ENCODE measurements around the gene SP1.
"Not testable (repeated sequence)": the region's sequence is repeated elsewhere in the genome, so short reads cannot be mapped to it uniquely, and the experiment has no call there.

SP1 gene

DNA sequence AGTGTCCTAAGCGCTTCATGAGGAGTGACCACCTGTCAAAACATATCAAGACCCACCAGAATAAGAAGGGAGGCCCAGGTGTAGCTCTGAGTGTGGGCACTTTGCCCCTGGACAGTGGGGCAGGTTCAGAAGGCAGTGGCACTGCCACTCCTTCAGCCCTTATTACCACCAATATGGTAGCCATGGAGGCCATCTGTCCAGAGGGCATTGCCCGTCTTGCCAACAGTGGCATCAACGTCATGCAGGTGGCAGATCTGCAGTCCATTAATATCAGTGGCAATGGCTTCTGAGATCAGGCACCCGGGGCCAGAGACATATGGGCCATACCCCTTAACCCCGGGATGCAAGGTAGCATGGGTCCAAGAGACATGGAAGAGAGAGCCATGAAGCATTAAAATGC, 31.0 kb downstream of the SP1 start:
- no peak for DNase-seq (ENCODE audit: extremely low read depth in 1 of 2, low read depth in 1 of 2)

DNA sequence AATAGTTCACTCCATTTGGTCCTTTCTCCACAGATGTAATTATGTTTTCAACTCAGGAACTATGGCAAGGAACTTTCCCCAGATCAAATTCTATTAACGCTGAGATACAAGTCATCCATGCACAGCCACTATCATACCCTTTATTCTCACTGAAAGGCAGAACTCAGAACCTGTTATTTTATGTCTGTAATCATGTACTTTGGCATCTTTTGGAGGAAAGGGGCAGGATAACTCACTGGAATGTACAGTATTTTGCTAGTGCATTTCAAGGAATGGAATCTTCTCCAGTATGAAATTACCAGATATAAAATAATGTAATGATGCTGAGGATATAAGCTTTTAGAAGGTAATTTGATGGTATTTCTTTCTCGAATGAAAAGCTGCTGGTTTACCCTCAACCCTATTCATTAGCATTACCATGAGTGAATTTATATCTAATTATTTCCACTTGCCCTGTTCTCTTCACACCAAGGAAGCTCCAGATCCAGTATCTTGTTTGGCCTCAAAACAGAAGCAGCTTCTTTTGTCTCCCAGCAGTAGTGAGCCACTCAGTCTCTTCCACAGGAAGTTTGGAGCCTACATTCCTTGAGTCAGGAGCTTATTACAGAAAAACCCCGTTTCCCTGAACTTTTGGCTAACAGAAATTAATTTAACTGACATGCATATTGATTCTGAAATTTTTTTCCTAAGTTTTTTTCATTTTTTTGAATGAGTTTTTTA, 33.7 kb downstream of the SP1 start:
- DNase-seq (ENCODE audit: extremely low read depth in 1 of 2, low read depth in 1 of 2): no peak

DNA sequence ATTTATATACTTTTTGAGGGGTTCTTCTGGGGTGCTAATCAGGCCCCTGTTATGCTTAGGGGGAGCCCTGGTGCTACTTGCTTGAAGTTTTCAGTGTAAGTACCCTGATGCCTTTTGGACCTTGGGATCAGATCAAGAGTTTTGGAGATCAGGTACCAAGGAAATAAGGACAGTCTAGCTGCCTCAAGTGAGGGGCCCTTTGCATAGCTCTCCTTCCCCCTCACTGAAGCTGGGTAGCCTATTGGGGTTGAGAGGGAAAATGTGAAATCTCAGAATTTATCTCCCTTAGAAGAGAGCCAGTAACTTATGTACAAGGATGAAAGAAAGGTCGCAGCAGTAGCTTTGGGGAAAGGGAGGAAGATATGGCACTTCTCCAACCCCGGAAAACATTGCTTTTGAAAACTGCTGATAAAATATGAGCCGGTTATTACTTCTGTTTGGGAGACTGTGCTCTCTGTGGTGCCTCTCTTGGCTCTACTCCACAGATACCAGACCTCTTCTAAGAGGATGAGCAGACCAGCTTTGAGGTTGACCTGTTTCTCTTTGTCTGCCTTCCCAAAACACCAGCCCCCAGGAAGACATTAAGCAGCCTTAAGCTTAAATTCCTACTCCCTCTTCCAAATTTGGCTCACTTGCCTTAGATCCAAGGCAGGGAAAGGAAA, 34.9 kb downstream of the SP1 start:
- no peak for DNase-seq (ENCODE audit: extremely low read depth in 1 of 2, low read depth in 1 of 2)

DNA sequence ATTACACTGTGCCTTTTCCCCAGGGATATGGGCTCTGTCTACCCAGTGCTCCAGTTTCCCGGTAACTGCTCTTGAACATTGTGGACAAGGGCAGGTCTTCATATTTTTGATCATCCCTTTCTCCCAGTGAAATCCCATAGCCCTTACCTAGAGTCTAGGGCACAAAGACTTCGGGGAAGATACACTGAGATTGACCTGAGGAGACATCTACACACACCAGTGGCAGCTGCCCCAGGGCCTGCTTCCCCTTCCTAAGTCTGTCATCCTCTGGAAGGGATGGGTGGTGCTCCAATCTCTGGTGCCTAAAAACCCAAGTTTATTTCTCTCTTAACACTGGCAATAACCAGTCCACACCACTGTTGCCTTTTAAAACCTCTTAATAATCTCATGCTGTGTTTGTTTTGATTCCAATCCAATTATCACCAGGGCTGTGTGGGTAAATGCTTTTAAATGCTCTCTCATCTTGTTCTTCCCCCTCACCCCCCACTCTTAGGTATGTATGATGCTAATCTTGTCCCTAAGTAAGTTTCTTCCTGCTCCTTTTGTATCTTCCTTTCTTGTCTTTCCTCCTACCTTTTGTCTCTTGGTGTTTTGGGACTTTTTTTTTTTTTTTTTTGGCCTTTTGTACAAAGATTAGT, 35.9 kb downstream of the SP1 start:
- DNase-seq (ENCODE audit: extremely low read depth in 1 of 2, low read depth in 1 of 2): not testable (repeated sequence)

DNA sequence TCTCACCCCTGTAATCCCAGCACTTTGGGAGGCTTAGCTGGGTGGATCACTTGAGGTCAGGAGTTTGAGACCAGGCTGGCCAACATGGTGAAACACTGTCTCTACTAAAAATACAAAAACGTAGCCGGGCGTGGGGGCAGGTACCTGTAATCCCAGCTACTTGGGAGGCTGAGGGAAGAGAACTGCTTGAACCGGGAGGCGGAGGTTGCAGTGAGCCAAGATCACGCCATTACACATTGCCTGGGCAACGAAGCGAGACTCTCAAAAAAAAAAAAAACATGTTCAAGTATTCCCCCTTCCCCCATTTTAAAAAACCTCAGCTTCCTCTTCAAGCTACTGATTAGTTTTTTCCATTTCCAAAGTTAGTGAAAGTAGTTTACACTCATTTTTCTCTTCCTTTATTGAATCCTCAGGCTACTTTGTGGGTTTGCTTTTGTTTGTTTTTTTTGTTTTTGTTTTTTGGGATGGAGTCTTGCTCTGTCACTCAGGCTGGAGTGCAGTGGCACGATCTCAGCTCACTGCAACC, 37.4 kb downstream of the SP1 start:
- not testable (repeated sequence) for DNase-seq (ENCODE audit: extremely low read depth in 1 of 2, low read depth in 1 of 2)

DNA sequence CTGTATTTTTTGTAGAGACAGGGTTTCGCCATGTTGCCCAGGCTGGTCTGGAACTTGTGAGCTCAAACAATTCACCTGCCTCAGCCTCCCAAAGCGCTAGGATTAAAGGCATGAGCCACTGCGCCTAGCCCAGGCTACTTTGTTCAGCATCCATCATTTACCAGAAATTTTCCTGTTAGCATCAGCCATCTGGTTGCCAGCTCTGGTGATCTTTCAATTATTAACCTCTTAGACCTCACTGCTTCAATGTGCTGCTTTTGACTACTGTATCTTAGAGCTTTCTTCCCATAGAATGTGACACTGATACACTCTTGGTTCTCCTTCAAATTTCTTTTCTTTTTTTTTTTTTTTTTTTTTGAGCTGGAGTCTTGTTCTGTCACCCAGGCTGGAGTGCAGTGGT, 38.2 kb downstream of the SP1 start:
- no peak for DNase-seq (ENCODE audit: extremely low read depth in 1 of 2, low read depth in 1 of 2)

DNA sequence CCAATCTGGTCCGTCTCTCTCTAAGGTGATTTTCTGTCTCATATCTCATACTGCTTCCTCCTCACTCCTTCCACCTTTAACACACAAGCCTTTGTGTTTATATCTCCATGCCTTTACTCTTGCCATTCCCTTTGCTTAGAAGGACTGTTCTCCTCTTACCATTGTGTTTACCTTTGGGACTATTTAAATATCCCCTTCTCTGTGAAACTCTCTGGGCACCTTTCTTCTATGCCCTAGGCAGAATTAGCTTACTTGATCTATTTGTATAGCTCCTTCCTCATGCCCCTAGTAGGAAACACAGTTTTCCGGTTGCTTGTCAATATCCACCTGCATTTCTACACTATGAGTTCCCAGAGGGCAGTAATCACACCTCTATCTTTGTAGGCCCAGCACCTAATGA, 39.8 kb downstream of the SP1 start:
- DNase-seq (ENCODE audit: extremely low read depth in 1 of 2, low read depth in 1 of 2): no peak

DNA sequence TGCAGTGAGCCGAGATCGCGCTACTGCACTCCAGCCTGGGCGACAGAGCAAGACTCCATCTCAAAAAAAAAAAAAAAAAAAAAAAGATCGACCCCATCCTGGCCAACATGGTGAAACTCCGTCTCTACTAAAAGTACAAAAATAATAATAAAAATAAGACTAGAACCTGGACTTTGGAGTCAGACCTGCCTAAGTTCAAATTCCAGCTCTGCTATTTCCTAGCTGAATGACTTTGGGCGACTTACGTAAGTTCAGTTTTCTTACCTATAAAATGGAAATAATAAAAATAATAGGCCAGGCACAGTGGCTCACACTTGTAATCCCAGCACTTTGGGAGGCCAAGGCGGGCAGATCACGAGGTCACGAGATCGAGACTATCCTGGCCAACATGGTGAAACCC, 42.3 kb downstream of the SP1 start:
- DNase-seq (ENCODE audit: extremely low read depth in 1 of 2, low read depth in 1 of 2): not testable (repeated sequence)

DNA sequence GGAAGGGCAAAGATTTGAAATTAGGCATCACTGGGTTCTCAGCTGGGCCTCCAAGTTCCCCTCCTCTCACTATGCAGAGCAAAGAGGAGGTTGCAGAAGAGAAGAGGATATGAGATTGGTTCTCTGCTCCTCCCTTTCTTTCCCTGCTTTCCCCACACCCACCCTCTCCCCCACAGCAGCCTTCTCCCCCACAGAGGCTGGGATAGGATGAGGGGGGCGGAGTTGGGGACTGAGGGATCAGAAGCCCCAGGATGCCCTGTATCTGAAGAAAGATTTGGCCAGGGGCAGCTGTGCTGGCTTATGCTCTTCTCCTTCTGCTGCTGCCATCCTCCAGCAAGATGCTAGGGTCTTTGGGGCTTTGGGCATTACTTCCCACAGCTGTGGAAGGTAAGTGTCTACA, 43.6 kb downstream of the SP1 start, which contains the start of gene AMHR2:
TSS of gene AMHR2 (plus strand) at position 259 of the 400 bp plus-strand sequence. CDS start at position 339, 80 bp downstream.
- no peak for DNase-seq (ENCODE audit: extremely low read depth in 1 of 2, low read depth in 1 of 2)

DNA sequence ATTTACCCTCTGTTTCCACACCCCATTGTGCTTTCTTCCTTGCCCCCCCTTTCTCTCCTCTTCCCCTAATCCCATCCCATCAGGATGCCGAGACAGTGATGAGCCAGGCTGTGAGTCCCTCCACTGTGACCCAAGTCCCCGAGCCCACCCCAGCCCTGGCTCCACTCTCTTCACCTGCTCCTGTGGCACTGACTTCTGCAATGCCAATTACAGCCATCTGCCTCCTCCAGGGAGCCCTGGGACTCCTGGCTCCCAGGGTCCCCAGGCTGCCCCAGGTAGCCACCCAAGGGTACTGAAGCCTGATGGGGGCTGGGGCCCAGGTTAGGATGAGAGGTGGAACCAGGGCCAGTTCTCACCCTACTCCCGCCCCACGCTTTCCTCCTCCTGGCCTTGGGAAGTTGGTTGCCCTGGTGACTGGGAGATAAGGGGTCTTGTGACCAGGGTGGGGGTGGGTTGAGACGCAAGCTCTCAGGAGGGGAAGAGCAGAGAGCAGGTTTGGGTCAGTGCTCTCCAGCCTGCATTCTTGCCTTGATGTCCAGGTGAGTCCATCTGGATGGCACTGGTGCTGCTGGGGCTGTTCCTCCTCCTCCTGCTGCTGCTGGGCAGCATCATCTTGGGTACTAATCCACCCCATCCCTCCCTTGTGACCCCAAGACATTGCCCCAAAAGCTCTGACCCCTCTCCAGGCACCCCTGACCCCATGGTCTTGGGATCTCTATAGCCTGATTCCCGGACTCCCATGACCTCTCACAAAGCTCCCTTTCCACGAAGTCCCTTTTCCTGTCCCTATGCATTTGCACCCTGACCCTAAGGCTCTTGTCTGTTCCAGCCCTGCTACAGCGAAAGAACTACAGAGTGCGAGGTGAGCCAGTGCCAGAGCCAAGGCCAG, 44.9 kb downstream of the SP1 start:
- DNase-seq (ENCODE audit: extremely low read depth in 1 of 2, low read depth in 1 of 2): no peak

DNA sequence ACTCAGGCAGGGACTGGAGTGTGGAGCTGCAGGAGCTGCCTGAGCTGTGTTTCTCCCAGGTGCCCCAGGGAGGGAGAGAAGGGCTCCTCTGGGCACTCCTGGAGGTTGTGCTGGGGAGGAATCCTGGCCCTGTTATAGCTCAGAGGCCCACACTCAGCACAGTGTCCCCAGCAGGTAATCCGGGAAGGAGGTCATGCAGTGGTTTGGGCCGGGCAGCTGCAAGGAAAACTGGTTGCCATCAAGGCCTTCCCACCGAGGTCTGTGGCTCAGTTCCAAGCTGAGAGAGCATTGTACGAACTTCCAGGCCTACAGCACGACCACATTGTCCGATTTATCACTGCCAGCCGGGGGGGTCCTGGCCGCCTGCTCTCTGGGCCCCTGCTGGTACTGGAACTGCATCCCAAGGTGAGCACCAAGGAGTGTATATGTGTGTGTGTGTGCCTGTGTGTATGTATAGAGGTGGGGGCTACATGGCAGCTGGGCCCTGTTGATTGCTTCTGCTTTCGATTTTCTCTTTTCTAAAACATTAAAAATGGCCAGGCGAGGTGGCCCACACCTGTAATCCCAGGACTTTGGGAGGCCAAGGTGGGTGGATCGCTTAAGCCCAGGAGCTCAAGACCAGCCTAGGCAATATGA, 45.7 kb downstream of the SP1 start:
- no peak for DNase-seq (ENCODE audit: extremely low read depth in 1 of 2, low read depth in 1 of 2)

DNA sequence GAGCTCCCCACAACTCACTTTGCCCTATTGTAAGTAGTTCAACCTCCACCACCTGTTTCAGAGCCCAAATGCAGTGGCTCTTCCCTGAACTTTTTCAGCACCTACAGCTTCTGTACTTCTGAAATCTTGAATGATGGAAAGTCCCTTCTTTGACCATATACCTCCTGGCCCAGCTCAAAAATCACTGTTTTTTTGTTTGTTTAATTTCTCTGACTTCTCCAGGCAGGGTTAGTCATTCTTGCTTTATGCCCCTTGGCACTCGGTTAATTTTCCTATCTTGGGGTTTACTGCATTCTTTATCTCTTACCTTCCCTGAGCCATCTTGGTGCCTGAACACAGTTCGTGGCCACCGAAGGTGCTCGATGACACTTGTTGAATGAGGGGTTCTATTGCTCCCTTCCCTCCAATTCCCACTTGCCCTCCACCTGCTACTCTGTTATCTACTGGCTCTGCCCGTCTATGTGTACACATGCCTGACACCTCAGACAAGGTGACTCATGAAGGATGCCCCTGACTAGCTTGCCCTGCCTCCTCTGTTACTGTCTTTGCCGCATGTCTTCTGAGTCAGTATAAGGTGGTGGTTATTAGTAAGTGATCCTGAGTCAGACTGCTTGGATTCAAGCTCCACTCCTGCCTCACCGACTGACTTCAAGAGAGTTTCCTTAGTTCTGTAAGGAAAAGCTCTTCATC, 48.1 kb downstream of the SP1 start:
- DNase-seq (ENCODE audit: extremely low read depth in 1 of 2, low read depth in 1 of 2): no peak

DNA sequence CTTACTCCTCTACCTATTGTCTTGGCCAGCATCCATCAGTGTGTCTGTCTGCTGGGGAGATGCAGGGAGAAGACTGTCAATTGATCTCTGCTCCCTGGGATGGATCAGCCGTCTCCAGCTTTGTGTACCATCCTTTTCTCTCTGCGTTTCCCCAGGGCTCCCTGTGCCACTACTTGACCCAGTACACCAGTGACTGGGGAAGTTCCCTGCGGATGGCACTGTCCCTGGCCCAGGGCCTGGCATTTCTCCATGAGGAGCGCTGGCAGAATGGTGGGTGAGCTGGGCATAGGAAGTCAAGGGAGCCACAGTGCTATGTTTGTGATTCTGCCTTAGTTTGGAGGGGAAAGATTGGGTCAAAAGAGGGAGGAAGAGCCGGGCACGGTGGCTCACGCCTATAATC, 48.8 kb downstream of the SP1 start:
- no peak for DNase-seq (ENCODE audit: extremely low read depth in 1 of 2, low read depth in 1 of 2)

DNA sequence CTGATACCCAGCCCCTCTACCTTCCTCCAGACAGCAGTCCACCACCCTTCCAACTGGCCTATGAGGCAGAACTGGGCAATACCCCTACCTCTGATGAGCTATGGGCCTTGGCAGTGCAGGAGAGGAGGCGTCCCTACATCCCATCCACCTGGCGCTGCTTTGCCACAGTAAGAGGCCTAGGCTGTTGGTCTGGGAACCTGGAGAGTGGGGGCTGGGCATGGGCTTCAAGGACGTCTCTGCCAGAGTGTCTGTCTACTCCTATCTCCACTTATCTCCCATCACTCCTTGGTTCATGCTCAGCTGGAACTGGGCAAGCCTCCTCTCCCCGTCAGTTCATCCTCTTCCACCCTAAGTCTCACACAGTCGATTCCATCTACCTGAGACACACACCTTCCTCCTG, 50.1 kb downstream of the SP1 start:
- no peak for DNase-seq (ENCODE audit: extremely low read depth in 1 of 2, low read depth in 1 of 2)

DNA sequence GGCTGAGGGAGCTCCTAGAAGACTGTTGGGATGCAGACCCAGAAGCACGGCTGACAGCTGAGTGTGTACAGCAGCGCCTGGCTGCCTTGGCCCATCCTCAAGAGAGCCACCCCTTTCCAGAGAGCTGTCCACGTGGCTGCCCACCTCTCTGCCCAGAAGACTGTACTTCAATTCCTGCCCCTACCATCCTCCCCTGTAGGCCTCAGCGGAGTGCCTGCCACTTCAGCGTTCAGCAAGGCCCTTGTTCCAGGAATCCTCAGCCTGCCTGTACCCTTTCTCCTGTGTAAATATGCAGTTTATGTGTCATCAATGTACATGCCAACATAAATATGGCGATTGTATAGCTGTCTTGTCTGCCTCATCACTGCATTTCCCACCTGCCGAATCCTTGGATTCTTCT, 51.2 kb downstream of the SP1 start:
- no peak for DNase-seq (ENCODE audit: extremely low read depth in 1 of 2, low read depth in 1 of 2)

DNA sequence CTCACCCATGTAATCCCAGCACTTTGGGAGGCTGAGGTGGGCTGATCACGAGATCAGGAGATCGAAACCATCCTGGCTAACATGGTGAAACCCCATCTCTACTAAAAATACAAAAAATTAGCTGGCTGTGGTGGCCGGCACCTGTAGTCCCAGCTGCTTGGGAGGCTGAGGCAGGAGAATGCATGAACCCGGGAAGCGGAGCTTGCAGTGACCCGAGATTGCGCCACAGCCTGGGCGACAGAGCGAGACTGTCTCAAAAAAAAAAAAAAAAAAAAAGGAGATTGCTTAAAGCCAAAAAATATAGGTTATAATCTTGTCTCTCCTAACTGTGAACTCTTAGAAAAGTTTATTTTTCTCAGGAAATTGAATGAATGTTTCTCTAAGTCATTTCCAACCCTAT, 55.4 kb downstream of the SP1 start:
- not testable (repeated sequence) for DNase-seq (ENCODE audit: extremely low read depth in 1 of 2, low read depth in 1 of 2)

DNA sequence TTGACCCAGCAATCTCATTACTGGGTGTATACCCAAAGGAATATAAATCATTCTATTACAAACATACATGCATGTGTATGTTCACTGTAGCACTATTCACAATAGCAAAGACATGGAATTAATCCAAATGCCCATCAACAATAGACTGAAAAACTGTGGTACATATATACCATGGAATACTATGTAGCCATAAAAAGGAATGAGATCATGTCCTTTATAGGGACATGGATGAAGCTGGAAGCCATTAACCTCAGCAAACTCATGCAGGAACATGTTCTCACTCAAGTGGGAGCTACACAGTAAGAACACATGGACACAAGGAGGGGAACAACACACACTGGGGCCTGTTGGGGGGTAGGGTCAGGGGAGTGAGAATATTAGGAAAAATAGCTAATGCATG, 59.6 kb downstream of the SP1 start:
- DNase-seq (ENCODE audit: extremely low read depth in 1 of 2, low read depth in 1 of 2): not testable (repeated sequence)

DNA sequence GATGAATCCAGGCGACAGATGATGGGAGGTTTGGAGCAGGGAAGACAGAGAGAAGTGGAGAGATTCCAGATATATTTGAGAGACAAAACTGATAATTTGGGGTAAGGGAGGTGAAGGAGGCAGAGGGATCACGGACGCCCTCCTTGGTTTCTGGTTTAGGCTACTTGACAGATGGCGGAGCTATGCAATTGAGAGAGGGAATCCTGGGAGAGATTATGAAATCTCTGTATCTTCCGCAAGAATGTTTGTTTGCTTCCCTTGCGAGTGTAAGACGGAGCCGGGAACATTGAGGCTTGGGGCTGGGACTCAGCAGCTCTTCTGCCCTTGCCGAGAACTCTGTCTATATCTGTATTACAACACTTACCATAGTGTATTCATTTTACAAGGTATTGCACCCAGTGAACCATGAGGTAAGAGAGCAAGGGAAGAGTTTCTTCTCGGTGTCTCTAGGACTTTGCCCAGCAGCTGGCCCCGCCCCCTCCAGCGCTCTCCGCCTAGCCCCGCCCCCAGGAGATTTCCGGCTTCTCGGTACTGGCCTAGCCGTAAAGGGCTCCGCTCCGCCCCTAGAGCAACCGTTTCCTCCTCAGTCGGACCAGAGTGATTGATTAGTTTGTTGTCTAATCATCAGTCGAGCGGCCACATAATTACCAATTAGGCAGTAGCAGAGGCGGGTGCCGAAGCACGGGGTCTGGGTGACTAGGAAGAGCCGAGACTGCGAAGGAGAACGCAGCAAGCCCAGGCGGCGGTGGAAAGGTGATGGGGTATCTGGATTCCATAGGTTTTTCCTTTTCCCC, 61.3 kb downstream of the SP1 start, which contains the start of gene PRR13:
TSS of gene PRR13 (plus strand) at position 695 of the 794 bp plus-strand sequence. CDS start 981 bp downstream, outside the sequence.
- peak; percentile 97 for DNase-seq (ENCODE audit: extremely low read depth in 1 of 2, low read depth in 1 of 2)

DNA sequence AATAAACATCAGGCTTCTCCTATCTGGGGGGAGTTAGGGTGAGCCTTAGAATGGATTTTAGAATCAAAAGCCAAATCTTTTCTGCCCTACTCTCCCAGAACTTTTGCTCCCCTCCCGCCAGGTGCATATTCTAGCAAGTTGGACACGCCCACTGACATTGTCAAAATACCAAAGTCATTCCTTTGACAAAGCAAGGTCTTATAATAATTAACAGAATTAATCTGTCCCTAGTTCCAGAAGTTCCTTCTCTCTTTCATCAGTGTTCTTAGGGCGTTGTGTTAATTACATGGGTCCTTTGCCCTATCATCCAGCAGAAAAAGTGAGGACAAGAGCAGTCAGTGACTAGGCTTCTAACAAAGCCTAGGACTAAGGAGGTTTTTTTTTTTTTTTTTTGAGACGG, 64.0 kb downstream of the SP1 start:
- no peak for DNase-seq (ENCODE audit: extremely low read depth in 1 of 2, low read depth in 1 of 2)

Measured in activated CD8-positive, alpha-beta memory T cell treated with anti-CD3 and anti-CD28 coated beads for 1 hour (primary cell).